GM23338 (cell line): Measurements from ENCODE around the gene SLC36A3.

Source experiments
- CREB1 ChIP-seq: fragments of 250-450 bp; sonication (Bioruptor Pico); IDR thresholded peaks from 2 replicates; pipeline ENCODE4 v1.5.0; 2020; ENCODE audit warnings: low read depth, mild to moderate bottlenecking, moderate library complexity
- CTCF ChIP-seq, 2 experiments: fragments of 200-600 bp in 1 of 2; sonication (generic) in 1 of 2; conservative IDR thresholded peaks; 2 replicates each; pipeline versions ENCODE4 v1.5.1 to v1.6.1; 2016 to 2017; ENCODE audit warnings: antibody characterized with exemption in 2 of 2, low read depth in 2 of 2, mild to moderate bottlenecking in 2 of 2, moderate library complexity in 1 of 2
- ETS1 ChIP-seq: IDR thresholded peaks from 2 replicates; pipeline ENCODE4 v1.6.1; 2016; ENCODE audit warnings: antibody characterized with exemption
- EZH2 ChIP-seq: fragments of 200-600 bp; sonication (generic); IDR thresholded peaks from one replicate; pipeline ENCODE4 v1.8.0; 2017; ENCODE audit warnings: antibody characterized with exemption, mild to moderate bottlenecking, low read depth; ENCODE audit not compliant: unreplicated experiment
- EZH2phosphoT487 ChIP-seq: fragments of 200-600 bp; sonication (generic); IDR thresholded peaks from one replicate; pipeline ENCODE4 v1.8.1; 2018; ENCODE audit warnings: antibody characterized with exemption; ENCODE audit not compliant: unreplicated experiment
- JUNB ChIP-seq: IDR thresholded peaks from one replicate; pipeline ENCODE4 v1.6.1; 2016; ENCODE audit warnings: antibody characterized with exemption; ENCODE audit not compliant: unreplicated experiment
- POLR2AphosphoS5 ChIP-seq: IDR thresholded peaks from 2 replicates; pipeline ENCODE4 v1.6.1; 2016; ENCODE audit warnings: antibody characterized with exemption, low read depth
- REST ChIP-seq: IDR thresholded peaks from one replicate; pipeline ENCODE4 v1.6.1; 2018; ENCODE audit warnings: antibody characterized with exemption; ENCODE audit not compliant: unreplicated experiment
- STAT1 ChIP-seq: IDR thresholded peaks from one replicate; pipeline ENCODE4 v1.6.1; 2016; ENCODE audit warnings: antibody characterized with exemption; ENCODE audit not compliant: unreplicated experiment
- ZNF114 ChIP-seq: fragments of 250-450 bp; sonication (Bioruptor Pico); IDR thresholded peaks from 2 replicates; pipeline ENCODE4 v1.5.0; 2020; ENCODE audit warnings: mild to moderate bottlenecking, moderate library complexity
- ZNF331 ChIP-seq: fragments of 250-450 bp; sonication (Bioruptor Pico); IDR thresholded peaks from 2 replicates; pipeline ENCODE4 v1.5.0; 2020; ENCODE audit warnings: low read depth, mild to moderate bottlenecking, moderate library complexity

GRCh38 chr5:151320481-151320880 is 16.9 kb upstream of the SLC36A3 start:
- TF ChIP-seq REST, result no peak
- TF ChIP-seq POLR2AphosphoS5, result no peak
- TF ChIP-seq CTCF (conservative IDR thresholded peaks at IDR 0.05; ENCODE audit: low read depth in 2 of 2), result no peak
- TF ChIP-seq JUNB, result no peak
- TF ChIP-seq EZH2, result no peak
- TF ChIP-seq ZNF331 (CRISPR knock-in tag), result no peak
- TF ChIP-seq CREB1 (CRISPR knock-in tag), result no peak
- no peak for TF ChIP-seq EZH2phosphoT487
- no peak for TF ChIP-seq ETS1
- TF ChIP-seq STAT1, result no peak
- no peak for TF ChIP-seq ZNF114 (CRISPR knock-in tag)
